Mucosa of stomach (tissue), 1 donor: ENCODE data around the gene C1orf198.

Experiments used
- H3K27me3 ChIP-seq: one replicate; pipeline ENCODE4 v1.7.0; 2013; ENCODE audit warnings: mild to moderate bottlenecking, low read length; ENCODE audit not compliant: control insufficient read depth, insufficient read depth
- H3K36me3 ChIP-seq: one replicate; pipeline ENCODE4 v1.7.0; 2013; ENCODE audit warnings: low read length; ENCODE audit not compliant: control insufficient read depth, insufficient read depth
- H3K4me1 ChIP-seq: one replicate; pipeline ENCODE4 v1.7.0; 2013; ENCODE audit warnings: mild to moderate bottlenecking, low read length; ENCODE audit not compliant: control insufficient read depth, insufficient read depth
- H3K4me3 ChIP-seq: one replicate; pipeline ENCODE4 v1.7.0; 2013; ENCODE audit warnings: low read length
- H3K9ac ChIP-seq: one replicate; pipeline ENCODE4 v1.7.0; 2013; ENCODE audit warnings: mild to moderate bottlenecking, low read length, moderate library complexity
- H3K9me3 ChIP-seq: one replicate; pipeline ENCODE4 v1.7.0; 2013; ENCODE audit warnings: mild to moderate bottlenecking, low read length, moderate library complexity; ENCODE audit not compliant: control insufficient read depth
- donor health status: Pancreatic carcinoma.

The C1orf198 gene

DNA sequence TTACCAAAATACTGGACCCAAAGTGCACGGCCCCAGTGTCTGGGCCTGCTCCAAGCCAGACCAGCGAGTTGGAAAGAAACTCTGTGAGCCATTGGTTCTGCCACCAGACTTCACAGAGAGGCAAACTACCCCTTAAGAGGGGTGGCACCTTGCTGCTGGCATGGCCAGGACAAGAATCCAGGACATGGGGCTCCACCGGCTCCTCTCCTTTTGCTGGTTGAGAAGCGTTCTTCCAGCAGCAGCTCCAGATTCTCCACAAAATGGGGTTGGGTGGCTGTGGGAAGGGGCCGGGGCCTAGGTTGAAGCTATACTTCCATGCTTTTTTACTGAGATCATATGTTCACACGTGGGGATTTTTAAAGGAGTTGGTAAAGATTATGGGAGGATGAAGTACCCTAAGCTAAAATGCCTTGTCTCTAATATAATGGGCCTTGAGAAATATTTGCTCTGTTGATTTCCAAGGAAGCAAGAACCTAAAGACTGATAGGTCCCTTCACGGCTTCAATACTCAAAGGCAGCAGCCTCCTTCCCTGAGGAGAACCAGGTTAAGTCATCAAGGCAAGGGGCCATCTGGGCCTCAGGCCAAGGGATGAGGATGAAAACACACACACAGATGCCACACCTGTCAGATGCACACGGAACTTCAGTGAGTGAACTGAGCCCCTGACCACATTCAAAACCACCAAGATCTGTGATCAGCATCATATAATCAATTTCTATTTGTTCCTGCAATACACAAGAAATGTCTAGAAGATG is 3.1 kb downstream of the C1orf198 start:
- H3K4me3 ChIP-seq = no peak overlapping the region
- peaks cover 14% of the 10 kb centered on the region for H3K4me1 ChIP-seq
- no peaks in the 10 kb centered on the region for H3K9me3 ChIP-seq
- H3K9ac ChIP-seq = no peak overlapping the region
- no peaks in the 10 kb centered on the region for H3K36me3 ChIP-seq
- H3K27me3 ChIP-seq = no peaks in the 10 kb centered on the region

DNA sequence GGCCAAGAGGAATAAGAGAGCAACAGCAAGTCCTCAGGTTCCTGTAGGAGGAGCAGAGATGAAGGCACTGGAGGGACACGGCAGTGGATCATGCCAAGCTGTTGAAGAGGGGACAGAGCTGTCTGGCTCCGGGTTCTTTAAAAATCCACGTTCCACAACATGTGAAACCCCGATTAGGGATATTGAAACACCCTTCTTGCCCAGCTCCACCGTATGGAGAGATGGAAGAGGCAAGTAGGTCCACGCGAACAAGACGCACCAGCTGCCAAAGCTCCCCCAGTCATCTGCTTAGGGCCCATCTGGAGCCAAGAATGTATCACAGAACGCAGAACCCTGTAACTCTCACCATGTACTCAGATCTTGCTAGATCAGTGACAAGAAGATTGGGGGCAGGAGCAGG is 3.9 kb downstream of the C1orf198 start:
- Histone ChIP-seq H3K9ac (no peak overlapping the region), H3K4me1 (peaks cover 14% of the 10 kb centered on the region)

DNA sequence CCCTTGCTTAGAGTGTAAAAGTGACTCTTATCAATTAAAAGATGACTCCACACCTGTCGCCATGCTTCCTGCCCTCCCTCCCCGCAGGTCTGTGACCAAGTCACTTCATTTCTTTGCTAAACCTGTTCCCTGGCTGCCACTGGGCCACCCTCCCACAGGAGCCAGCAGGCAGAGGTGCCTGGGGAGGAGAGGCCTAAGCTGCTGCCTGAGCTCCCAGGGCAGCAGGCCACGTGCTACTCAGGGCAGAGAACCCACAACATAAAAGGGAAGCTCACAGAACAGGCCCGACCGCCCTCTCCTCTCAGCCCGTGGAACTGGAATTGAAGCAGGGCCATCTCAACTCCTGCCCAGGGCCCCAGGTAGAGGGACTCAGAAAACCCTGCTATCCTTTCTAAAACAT is 4.9 kb downstream of the C1orf198 start:
- Histone ChIP-seq H3K4me3 (no peak overlapping the region), H3K9me3 (no peaks in the 10 kb centered on the region), H3K4me1 (peaks cover 7% of the 10 kb centered on the region), H3K9ac (no peak overlapping the region), H3K27me3 (no peaks in the 10 kb centered on the region), H3K36me3 (no peaks in the 10 kb centered on the region)

More for the DNA sequence above, 3.9 kb downstream of the C1orf198 start:
- Histone ChIP-seq H3K27me3 (no peaks in the 10 kb centered on the region), H3K4me3 (no peak overlapping the region), H3K36me3 (no peaks in the 10 kb centered on the region), H3K9me3 (no peaks in the 10 kb centered on the region)

GRCh38 chr1:230861970-230862595 is 6.2 kb downstream of the C1orf198 start:
- Histone ChIP-seq H3K27me3 (no peaks in the 10 kb centered on the region), H3K36me3 (no peaks in the 10 kb centered on the region), H3K9me3 (no peaks in the 10 kb centered on the region), H3K9ac (no peak overlapping the region), H3K4me1 (peaks cover 7% of the 10 kb centered on the region), H3K4me3 (no peak overlapping the region)

DNA sequence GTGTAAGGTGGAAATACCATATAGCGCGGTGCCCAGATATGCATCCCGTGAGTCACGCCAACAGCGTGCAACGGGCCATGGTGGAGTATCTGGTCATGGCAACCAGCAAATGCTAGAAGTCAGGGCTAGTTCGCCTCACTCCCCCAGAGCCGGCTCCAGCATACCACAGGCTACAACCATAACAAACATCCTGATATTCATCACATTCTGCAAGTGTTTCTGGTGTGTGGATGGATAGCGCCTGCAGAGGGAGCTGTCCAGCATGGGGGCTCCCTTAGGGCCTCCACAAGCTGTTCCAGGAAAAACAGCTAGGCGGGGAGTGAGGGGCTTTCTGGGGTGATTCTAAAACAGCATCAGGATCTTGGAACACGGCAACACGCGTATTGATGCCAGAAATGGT is 6.8 kb downstream of the C1orf198 start:
- Histone ChIP-seq H3K27me3 (no peaks in the 10 kb centered on the region), H3K4me1 (peaks cover 7% of the 10 kb centered on the region), H3K4me3 (no peak overlapping the region), H3K9me3 (no peaks in the 10 kb centered on the region), H3K36me3 (no peaks in the 10 kb centered on the region), H3K9ac (no peak overlapping the region)

GRCh38 chr1:230860617-230861384 is 7.5 kb downstream of the C1orf198 start:
- Histone ChIP-seq H3K9ac (no peak overlapping the region), H3K36me3 (no peaks in the 10 kb centered on the region), H3K27me3 (no peaks in the 10 kb centered on the region), H3K4me3 (no peak overlapping the region), H3K9me3 (no peaks in the 10 kb centered on the region), H3K4me1 (peaks cover 7% of the 10 kb centered on the region)

GRCh38 chr1:230858918-230859729 is 9.2 kb downstream of the C1orf198 start:
- H3K36me3 ChIP-seq = no peaks in the 10 kb centered on the region
- H3K9me3 ChIP-seq = no peaks in the 10 kb centered on the region
- H3K4me1 ChIP-seq = peaks cover 7% of the 10 kb centered on the region
- no peak overlapping the region for H3K9ac ChIP-seq
- no peaks in the 10 kb centered on the region for H3K27me3 ChIP-seq
- no peak overlapping the region for H3K4me3 ChIP-seq

- H3K9ac ChIP-seq = no peak overlapping the region
- peaks cover 5% of the 10 kb centered on the region for H3K4me1 ChIP-seq
- no peaks in the 10 kb centered on the region for H3K9me3 ChIP-seq
- no peak overlapping the region for H3K4me3 ChIP-seq
- H3K36me3 ChIP-seq = no peaks in the 10 kb centered on the region
- H3K27me3 ChIP-seq = no peaks in the 10 kb centered on the region
These were observed 10.0 kb downstream of the C1orf198 start for GRCh38 chr1:230858236-230858820.

DNA sequence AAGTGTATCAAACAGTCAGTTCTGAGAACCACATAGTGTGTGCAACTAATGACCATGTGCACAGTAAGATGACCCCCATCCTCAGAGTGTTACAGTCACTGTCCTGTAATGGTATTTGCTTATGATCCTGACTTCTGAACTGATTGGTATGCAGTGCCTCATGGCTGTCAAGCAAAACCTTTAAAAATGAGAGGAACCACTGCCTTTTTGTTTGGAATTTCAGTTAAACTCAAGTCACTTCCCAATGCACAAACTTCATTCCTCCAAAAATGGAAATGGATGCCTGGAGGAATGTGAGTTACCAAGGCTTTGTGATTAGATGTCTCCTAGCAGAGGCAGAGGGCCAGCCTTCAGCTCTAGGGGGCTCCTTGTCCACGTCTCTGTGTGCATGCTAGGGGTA is 10.5 kb downstream of the C1orf198 start:
- H3K36me3 ChIP-seq = no peaks in the 10 kb centered on the region
- no peaks in the 10 kb centered on the region for H3K9me3 ChIP-seq
- no peaks in the 10 kb centered on the region for H3K27me3 ChIP-seq
- H3K4me3 ChIP-seq = no peak overlapping the region
- H3K4me1 ChIP-seq = no peaks in the 10 kb centered on the region
- H3K9ac ChIP-seq = no peak overlapping the region

DNA sequence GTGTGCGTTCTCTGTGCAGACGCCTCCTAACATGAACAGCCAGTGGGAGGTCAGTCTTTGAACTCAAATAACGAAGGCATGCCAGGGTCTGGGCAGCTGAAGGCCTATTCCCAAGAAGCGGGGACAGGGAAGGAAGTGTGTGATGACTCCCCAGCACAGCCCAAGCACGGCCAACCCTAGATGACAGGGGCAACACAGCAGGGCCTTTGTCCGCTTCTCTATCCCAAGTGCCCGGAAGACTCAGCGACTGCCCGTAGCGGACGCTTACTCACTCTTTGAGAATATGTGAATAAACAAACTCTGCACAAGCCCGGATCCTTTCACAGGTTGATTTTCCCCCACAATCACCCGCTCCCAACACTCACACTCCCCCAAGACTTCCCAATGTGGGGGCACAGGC is 11.2 kb downstream of the C1orf198 start:
- Histone ChIP-seq H3K9ac (no peak overlapping the region), H3K4me1 (no peaks in the 10 kb centered on the region), H3K36me3 (no peaks in the 10 kb centered on the region), H3K4me3 (no peak overlapping the region), H3K27me3 (no peaks in the 10 kb centered on the region), H3K9me3 (no peaks in the 10 kb centered on the region)

GRCh38 chr1:230855886-230856285 is 12.4 kb downstream of the C1orf198 start:
- Histone ChIP-seq H3K27me3 (no peaks in the 10 kb centered on the region), H3K4me1 (no peaks in the 10 kb centered on the region), H3K9me3 (no peaks in the 10 kb centered on the region), H3K36me3 (no peaks in the 10 kb centered on the region), H3K4me3 (no peak overlapping the region), H3K9ac (no peak overlapping the region)
